GM12865 (cell line): ENCODE measurements around the gene PRM3.
"Not testable (repeated sequence)": the region's sequence is repeated elsewhere in the genome, so short reads cannot be mapped to it uniquely, and the experiment has no call there.

Source experiments
- DNase-seq: peaks from one replicate; pipeline ENCODE4 v3.0.0; 2010; ENCODE audit warnings: low read depth
- H3K4me3 ChIP-seq: 2 replicates; pipeline ENCODE4 v1.5.1; 2011; ENCODE audit warnings: mild to moderate bottlenecking, low read depth, low read length, control low read depth
- CTCF ChIP-seq: IDR thresholded peaks from 2 replicates; pipeline ENCODE4 v1.5.1; 2011; ENCODE audit warnings: low read length, control low read depth, low read depth, inconsistent platforms; ENCODE audit not compliant: insufficient read depth; ENCODE audit errors: missing control alignments

The PRM3 gene

GRCh38 chr16:11303405-11304138 is 30.1 kb upstream of the PRM3 start:
- DNase-seq: no peak
- H3K4me3 ChIP-seq: no peak overlapping the region

GRCh38 chr16:11302977-11303376 is 29.5 kb upstream of the PRM3 start:
- no peak overlapping the region for H3K4me3 ChIP-seq

More at GRCh38 chr16:11303405-11304138, 30.1 kb upstream of the PRM3 start:
- no peak for TF ChIP-seq CTCF

DNA sequence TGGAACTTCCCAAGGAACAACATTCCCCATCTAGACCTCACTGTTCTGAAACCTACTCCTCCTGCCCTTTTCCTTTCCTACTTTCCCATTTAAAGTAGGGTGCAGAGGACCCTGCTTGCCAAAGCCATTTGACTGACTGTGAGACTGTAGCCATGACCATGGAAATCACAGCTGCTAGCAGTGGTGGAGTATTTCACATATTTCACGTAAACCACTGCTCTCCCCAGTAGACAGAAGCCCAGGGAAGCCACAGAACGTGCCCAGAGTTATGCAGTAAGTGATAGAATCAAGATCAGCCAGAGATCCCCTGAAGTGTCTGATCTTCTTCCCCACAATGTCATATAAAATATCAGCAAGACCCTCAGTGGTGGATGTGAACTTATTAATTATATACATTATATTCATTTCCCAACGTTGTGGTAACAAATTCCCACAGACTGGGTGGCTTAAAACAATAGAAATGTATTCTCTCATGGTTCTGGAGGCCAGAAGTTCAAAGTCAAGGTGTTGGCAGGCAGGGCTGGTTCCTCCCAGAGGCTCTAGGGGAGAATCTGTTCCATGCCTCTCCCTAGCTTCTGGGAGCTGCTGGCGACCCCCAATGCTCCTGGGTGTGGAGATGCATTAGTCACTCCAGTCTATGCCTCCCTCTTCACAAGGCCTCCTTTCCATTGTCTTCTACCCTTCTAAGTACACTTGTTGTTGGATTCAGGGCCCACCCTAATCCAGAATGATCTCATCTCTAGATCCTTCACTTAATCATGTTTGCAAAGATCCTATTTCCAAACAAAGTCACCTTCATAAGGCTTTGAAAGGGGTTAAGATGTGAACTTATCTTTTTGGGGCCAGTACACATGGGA is 28.4 kb upstream of the PRM3 start:
- H3K4me3 ChIP-seq: no peak overlapping the region
- no peak for TF ChIP-seq CTCF
- no peak for DNase-seq

More at GRCh38 chr16:11302977-11303376, 29.5 kb upstream of the PRM3 start:
- TF ChIP-seq CTCF: no peak
- DNase-seq: no peak

DNA sequence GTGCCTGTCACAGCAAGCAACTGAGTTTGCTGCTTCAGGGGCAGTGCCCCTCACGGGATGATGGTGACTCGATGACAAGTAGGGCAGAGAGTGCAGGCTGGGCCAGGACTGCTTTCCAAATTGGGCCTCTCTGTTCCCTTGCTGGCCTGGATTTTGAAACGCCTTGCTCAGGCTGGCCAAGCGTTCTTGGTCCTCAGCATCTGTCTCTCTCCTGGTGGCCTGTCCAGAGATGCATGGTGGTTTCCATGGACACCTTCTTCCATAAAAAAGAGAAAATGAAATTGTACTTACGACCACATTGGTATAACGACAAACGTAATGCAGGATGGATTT is 27.1 kb upstream of the PRM3 start:
- no peak overlapping the region for H3K4me3 ChIP-seq
- TF ChIP-seq CTCF: no peak
- DNase-seq: no peak

DNA sequence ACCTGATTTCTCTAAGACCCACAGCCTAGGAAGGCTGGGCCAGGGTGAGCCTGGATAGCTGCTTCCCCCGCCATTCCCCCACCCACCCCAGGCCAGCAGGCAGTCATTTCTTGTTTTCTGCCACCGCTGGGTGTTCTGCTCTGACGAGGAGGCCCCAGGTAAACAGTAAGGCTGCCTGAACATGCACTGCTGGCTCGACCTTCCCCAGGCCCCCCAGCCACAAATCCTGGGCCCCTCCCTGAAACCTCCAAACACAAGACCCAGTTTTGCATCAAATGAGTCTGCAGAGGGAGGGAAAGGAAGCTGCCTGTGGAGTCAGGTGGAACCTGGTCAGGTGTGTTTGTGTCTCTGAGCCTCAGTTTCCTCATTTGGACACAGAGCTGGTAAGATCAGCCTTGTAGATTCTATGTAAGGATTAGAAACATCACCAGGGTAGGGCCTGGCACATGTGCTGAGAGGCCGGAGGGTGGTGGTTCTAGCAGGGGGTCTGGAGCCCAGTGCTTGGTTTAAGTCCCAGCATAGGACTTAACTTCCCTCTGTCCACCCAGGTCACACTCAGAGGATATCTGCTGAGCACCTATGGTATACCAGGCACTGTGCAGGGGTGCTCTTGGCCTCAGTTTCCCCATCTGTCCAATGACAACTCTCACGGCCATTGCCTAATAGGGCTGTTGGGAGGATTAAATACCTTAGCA is 26.6 kb upstream of the PRM3 start:
- DNase-seq: peak; percentile 21
- no peak for TF ChIP-seq CTCF
- no peak overlapping the region for H3K4me3 ChIP-seq

DNA sequence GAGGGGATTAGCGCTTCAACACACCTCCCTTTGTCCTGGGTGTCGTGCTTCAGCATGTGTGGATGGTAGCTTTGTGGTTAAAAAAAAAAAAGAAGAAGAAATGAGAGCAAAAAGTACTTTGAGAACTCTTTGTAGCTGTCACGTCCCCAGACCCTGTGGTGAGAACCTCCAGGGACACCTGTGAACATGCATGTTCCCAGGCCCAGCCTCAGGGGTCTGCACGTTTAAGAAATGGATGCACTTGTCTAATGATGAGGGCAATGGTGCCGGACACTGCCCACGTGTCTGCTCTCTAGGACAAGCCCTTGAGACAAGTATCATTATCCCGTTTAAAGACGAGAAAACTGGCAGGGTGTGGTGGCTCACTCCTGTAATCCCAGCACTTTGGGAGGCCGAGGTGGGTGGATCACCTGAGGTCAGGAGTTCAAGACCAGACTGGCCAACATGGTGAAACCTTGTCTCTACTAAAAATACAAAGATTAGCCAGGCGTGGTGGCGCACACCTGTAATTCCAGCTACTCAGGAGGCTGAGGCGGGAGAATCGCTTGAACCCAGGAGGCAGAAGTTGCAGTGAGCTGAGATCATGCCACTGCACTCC is 25.6 kb upstream of the PRM3 start:
- not testable (repeated sequence) for H3K4me3 ChIP-seq
- DNase-seq: peak; percentile 77
